GM12873 (cell line): ENCODE data around the gene ADAM12.

ENCODE experiments used
- TF ChIP-seq, protein P1 (sequence below): IDR thresholded peaks from 2 replicates; pipeline ENCODE4 v1.5.1; 2012; ENCODE audit warnings: low read depth, mild to moderate bottlenecking, moderate library complexity, low read length, control low read depth; ENCODE audit not compliant: insufficient read depth; ENCODE audit errors: missing control alignments

ADAM12 gene

DNA sequence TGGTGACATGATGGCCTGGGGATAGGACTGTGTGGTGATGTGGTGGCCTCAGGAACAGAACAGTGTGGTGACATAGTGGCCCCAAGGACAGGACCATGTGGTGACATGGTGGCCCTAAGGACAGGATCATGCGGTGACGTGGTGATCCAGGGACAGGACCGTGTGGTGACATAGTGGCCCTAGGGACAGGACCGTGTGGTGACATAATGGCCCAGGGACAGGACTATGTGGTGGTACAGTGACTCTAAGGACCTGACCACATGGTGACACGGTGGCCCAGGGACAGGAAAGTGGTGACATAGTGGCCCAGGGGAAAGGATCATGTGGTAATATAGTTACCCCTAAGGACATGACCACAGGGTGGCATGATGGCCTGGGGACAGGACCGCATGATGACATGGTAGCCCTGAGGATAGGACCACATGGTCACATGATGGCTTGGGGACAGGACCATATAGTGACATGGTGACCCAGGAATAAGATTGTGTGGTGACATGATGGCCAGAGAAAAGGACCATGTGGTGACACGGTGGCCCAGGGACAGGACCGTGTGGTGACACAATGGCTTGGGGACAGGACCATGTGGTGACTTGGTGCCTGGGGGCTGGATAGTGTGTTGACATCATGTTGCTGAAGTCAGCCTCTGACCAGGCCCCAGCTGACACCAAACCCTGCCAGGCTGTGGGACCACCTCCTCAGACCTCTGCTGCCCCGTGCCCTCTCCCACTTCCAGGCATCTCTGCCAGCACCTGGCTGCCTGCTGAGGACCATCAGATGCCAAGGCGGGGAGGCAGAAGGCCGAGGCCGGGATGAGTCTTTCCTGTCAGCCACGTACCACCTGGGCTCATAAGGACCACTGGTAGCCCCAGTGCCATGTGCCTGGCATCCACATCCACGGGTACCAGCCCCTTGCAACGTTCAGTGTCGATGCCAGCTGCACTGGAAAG is 99.5 kb downstream of the ADAM12 start:
- TF ChIP-seq, protein P1, sequence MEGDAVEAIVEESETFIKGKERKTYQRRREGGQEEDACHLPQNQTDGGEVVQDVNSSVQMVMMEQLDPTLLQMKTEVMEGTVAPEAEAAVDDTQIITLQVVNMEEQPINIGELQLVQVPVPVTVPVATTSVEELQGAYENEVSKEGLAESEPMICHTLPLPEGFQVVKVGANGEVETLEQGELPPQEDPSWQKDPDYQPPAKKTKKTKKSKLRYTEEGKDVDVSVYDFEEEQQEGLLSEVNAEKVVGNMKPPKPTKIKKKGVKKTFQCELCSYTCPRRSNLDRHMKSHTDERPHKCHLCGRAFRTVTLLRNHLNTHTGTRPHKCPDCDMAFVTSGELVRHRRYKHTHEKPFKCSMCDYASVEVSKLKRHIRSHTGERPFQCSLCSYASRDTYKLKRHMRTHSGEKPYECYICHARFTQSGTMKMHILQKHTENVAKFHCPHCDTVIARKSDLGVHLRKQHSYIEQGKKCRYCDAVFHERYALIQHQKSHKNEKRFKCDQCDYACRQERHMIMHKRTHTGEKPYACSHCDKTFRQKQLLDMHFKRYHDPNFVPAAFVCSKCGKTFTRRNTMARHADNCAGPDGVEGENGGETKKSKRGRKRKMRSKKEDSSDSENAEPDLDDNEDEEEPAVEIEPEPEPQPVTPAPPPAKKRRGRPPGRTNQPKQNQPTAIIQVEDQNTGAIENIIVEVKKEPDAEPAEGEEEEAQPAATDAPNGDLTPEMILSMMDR: no peak

DNA sequence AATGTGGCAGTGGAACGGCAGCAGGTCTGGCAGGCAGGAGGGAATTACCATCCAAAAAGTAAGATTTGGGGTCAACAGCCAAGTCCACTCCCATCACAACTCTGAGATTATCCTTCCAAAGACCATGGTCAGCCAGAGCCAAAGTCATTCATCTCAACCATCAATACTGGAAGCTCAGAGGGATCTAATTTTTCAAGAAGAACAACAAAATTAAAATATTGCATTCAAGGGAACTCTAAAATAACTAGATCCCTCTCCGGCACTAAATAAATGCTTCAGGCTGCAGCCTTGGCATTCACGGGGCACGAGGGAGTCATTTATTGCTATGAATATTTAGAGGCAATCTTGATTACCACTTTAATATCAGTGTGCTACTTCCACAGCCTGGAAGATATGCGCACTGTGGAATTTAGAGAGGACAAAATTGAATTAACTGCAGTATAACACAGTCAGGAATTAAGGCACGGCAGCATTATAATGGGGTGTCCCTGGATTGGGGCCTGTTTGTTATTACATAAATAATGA is 102.0 kb downstream of the ADAM12 start:
- TF ChIP-seq, protein P1: no peak

DNA sequence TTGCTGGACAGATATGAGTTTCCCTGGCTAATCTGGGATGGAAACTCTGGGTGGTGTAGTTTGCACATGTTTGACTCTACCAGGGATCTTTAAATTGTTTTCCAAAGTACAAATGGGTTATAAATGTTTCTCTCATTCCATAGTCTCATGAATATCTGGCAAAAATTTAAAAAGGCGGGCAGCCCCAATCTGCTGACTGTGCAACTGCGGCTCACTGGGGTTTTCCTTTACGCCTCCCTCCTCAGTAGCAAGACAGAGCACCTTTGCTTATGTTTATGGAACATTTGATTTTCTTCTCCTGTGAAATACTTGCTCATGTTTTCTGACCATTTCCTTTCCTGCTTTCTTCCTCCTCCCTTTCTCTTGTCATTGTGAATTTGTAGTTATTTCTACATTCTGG is 105.0 kb downstream of the ADAM12 start:
- TF ChIP-seq, protein P1: no peak

DNA sequence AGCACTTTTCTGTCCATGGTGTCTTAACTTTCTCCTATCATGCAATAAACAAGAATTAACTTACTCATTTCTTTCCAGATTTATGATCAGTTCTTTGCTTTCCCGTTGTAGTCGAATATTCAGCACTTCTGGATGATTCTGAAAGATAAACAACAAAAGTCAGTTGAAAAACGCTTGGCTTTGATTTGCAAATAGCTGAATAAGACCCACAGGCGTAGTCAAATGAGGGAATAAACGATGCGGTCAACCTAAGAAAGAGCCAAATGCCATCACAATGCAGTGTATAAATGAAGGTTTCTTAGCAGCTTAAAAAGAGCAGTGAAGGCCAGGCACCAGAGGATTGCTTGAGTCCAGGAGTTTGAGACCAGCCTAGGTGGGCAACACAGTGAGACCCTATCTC is 109.4 kb downstream of the ADAM12 start:
- TF ChIP-seq, protein P1: no peak

DNA sequence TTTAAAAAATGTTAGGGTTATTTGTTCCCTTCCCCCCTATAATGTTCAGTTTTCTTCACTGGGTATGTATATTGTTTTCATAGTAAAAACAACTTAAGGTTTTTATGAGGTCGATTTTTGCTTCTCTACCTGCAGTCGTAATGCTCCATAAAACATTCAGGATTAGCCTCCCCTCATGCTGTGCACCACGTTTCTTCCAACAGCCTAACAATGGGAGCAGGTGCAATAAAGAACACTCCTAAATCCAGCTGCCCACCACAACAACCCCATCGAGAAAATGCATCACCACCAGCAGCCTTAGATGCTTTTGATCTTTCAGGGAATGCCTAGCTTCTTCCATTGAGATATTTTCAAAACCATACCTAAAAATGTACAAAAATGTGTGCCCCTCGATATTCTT is 111.1 kb downstream of the ADAM12 start:
- TF ChIP-seq, protein P1: no peak

DNA sequence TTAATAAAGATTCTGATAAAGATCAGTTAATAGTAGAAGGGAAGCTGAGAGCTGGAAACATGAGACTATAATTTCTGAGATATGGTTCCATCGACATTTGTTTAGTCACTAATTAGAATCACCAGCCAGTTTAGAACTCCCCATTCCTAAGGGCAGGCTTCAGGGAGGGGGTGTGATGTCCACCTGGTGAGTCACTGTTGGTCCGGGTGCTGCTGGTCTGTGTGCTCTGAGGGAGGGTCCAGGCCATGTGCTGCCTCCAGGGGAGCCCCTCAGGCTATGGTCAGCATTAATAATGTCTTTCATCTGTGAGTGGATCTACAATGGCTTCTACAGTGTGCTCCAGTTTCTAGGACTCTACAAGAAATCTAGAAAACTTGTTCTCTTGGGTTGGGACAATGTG is 115.8 kb downstream of the ADAM12 start:
- TF ChIP-seq, protein P1: no peak

DNA sequence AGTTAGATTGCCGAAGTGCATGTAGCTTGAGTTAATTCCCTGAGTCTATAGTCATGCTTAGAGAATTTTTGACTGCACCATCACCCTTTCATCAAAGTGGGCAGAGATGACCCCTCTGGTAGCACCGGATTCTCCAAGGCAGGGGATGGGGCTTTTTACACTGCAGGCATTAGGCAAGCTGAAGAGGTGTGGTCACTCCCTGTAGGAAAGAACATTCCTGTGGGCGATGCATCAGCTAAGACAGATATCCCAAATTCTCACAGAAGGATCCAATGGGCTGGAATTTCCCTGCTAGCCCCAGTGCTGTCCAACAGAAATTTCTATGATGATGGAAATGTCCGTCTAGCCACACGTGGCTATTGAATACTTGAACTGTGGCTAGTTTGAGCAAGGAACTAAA is 118.2 kb downstream of the ADAM12 start:
- TF ChIP-seq, protein P1: no peak
